Right hindlimb (tissue), 1 donor: ENCODE results near the gene P2RX6.
"Not testable (repeated sequence)": the region's sequence is repeated elsewhere in the genome, so short reads cannot be mapped to it uniquely, and the experiment has no call there.

ENCODE experiments used
- DNase-seq: peaks from one replicate; pipeline ENCODE4 v3.0.0-alpha.2; 2018

The P2RX6 gene

DNA sequence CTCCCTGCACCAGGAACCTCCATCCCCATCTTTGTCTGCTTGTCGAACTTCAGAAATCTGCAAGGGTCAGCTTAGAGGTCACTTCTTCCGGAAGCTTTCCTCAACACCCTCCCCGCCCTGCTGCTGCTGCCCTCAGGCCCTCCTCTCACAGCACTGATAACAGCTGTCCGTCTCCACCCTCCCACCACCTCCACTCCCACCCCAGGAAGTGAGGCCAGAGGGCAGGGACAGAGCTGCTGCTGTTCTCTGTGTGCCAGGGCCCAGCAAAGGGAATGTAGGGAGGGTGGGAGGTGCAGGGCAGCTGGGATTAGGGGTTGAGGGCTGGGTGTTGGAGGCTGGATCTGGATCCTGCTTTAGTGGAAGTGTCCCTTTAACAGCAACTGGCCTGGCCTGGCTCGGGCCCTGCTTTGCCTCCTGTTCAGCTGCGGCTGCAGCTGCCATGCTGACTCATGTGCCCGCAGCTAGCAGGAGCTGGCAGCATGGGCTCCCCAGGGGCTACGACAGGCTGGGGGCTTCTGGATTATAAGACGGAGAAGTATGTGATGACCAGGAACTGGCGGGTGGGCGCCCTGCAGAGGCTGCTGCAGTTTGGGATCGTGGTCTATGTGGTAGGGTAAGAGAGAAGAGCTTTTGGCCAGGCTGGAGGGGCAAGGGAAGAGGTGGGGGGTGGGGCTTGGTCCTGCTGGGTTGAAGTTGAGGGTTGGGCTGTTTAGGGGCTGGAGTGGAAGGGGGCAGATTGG lies at the start of gene P2RX6:
P2RX6 (plus strand) TSS at position 440 of the 740 bp plus-strand sequence; CDS start at position 450, 10 bp downstream.
- DNase-seq = peak; percentile 89

DNA sequence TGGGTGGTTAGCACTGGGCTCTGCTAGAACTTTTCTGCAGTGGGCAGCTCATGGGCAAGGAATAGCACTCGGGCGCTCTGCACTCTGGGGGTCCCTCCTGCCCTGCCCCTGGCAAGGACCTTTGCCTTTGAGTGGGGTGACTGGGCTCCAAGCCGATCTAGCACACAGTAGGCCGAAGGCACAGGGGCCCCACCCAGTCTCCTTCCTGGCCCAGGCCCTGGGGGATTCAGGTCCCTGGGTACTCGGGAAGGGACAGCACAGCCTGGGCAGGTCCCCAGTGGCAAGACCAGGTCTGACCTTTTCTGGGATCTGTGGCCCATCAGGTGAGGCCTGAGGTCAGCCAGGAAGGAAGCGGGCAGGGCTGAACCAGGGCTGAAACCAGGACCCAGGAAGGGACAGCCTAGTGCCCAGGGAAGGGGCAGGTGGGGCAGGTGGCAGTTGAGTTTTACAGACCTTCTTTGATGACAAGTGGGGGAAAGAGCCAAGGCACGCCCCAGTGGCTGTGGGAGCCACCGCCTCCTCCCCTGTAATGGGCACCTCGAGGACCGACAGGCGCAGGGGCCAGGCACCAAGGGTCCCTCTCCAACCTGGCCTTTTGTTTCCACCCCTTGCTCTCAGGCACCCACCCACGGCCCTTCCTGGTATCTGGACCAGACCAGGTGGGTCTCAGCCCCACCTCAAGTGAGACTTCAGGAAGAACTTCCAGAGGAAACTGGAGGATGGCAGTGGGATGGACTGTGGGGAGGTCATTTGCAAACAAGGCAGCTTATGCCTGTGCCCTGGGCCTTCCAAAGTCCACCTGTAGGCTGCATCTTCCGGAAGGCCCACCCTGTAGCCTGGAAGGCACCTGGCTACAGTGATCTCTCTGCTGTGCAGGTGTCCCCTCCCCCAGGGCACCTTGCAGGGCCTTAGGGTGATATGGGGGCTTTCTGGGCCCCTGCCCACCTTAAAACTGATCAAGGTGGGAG lies 48.8 kb upstream of the P2RX6 start:
- DNase-seq = no peak

DNA sequence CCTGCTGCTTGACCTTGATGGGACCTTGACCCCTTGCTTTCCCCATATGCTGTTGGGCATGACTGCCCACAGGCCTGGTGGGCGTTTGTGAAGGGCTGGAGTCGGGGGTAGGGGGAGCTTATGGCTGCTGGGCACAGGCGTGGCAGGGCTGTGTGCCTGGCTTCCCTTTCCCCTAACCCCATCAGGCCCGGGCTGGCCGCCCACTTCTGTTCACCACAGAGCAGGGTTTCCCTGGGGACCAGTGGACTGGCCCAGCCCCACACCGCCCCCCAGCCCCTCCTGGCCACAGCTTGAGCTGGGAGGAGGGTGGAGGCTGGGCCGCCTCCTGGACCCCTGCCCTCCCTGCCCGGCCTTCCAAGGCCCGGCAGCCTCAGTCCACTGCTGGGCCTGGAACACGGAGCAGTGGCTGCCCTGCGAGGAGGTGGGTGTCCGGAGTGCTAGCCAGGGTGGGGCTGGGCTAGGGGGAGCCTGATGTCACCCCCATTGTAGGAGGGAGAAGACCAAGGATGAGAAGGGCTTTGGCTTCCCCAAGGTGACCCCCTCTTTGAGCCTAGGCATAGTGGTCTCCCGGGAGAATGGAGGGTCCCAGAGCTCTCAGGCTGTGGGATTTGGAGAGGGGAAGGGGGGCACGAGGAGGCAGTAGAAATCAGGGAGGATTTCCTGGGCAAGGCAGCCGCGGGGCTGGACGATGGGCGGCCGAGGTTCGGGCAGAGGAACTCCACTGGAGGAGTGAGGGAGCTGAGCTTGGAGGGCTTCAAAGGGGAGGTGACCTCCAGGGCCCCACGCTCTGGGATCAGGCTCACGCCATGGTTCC lies 47.9 kb upstream of the P2RX6 start, which contains the start of gene AIFM3:
AIFM3 (plus strand) TSS at position 373 of the 814 bp plus-strand sequence. CDS start 690 bp downstream, outside the sequence.
- DNase-seq = no peak

DNA sequence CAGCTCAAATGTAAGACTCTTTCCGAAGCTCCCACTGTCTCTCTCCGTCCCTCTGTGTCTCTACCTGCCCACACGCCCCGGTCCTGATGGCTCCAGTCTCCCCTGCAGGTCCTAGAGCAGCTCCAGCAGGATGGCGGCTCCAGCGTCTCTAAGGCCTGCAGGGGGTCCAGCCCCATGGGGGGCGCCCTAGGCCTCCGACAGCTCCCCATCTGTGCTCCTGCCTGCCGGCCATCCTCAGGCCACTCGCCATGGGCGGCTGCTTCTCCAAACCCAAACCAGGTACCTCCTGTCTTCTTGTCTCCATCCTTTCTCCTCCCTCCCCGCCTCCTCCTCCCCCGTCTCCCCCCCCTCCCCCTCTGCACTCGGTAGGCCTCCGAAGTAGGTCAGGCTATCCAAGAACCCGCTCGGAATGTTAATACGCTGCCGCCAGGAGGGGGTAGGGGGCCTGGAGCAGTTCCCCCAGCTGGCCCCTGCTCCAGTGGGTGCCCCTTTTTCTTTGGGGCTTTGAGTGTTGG lies 47.2 kb upstream of the P2RX6 start:
- no peak for DNase-seq

DNA sequence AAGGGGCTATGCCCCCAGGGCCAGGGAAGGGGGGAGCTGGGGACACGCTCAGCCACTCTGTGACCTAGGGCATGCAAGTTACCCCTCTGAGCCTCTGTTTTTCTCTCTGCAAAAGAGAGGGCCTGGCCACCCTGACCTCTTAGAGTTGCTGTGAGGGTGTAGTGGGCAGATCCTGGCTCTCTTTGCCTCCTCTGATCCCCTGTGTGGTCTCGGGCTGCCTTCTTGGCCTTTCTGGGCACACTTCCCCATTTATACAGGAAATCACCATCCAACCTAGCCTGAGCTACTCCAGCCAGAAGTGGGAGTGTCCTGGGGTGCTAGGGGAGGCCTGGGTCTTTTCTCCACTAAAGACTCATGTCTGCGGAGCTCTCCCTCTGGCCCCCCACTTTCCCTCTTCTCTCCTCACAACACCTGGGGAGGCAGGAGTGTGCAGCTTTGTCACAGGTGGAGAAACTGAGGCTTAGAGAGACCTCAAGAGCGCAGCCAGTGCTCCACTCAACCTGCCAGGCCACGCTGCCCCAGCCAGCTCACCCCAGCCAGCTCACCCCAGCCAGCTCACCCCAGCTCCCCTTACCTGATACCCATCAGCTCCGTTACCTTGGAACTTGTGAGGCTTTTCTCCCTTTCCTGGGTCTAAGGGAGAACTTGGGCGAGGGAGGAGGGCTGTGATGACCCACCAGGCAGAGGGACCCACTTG lies 46.5 kb upstream of the P2RX6 start:
- DNase-seq = no peak

DNA sequence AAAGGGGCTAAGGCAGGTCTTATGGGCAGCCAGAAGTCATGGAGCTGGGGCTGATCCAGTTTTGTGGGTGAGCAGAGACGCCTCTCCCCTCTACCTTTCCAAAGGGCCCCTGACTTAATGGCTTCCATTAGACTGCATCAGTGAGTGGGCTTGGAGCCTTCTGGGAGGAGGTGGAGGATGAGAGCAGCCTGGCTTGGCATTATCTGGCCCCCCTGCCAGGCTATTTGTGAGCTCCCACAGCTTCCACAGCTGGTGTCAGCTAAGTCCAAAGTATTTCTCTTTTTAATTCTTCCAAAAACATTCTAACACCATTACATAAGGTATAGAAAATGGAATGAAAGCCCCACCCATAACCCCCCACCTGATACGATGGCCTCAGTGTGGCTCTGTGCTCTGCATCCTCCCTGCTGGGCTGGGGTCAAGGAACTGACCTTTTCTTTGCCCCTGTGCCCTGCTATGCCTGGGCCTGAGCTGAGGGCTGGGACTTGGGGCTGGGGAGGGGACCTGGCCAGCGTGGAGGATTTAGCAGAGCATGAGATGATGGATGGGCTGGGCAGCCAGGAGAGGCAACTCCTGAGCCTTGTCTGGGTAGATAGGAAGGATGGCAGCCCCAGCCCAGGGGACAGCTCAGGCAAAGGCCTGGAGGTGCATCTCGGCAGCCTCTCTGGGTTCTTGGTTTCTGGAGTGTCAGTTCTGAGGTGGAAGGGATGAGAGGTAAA lies 43.9 kb upstream of the P2RX6 start:
- no peak for DNase-seq

DNA sequence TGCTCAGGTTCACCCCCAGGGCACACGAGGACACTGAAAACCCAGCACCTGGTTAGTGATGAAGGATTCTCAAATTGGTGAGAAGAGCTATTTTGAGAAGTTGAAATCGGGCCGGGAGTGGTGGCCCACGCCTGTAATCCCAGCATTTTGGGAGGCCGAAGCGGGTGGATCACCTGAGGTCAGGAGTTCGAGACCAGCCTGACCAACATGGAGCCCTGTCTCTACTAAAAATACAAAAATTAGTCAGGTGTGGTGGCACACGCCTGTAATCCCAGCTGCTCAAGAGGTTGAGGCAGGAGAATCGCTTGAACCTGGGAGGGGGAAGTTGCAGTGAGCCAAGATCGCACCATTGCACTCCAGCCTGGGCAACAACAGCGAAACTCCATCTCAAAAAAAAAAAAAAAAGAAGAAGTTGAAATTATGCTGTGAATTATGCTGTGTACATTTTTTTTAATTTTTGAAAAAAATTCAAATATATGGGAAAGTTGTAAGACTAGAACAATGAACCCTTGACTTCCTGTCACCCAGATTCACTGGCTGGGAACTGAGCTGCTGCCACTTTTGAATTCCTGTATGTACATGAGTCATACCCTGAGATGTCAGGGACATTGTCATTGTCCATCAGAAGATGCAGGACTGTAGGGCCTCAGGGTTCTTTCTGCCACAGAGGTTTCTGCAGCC lies 42.8 kb upstream of the P2RX6 start:
- DNase-seq = not testable (repeated sequence)

DNA sequence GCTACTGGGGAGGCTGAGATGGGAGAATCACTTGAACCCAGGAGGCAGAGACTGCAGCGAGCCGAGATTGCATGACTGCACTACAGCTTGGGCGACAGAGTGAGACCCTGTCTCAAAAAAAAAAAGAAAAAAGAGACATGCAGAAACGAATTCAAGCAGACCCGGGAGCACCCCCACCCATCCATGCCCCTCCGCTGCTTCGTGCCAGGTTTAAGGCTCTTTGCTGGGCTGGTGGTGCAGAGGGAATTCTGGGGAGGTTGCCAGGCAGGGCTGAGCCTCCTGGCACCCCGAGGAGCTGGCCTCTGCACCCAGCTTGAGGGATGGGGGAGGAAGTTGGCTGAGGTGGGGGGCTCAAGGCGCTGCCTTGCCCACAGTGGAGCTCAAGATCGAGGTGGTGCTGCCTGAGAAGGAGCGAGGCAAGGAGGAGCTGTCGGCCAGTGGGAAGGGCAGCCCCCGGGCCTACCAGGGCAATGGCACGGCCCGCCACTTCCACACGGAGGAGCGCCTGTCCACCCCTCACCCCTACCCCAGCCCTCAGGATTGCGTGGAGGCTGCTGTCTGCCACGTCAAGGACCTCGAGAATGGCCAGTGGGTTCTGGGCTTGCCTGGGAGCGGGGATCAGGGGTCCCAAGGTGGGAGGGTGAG lies 41.9 kb upstream of the P2RX6 start:
- DNase-seq = no peak

DNA sequence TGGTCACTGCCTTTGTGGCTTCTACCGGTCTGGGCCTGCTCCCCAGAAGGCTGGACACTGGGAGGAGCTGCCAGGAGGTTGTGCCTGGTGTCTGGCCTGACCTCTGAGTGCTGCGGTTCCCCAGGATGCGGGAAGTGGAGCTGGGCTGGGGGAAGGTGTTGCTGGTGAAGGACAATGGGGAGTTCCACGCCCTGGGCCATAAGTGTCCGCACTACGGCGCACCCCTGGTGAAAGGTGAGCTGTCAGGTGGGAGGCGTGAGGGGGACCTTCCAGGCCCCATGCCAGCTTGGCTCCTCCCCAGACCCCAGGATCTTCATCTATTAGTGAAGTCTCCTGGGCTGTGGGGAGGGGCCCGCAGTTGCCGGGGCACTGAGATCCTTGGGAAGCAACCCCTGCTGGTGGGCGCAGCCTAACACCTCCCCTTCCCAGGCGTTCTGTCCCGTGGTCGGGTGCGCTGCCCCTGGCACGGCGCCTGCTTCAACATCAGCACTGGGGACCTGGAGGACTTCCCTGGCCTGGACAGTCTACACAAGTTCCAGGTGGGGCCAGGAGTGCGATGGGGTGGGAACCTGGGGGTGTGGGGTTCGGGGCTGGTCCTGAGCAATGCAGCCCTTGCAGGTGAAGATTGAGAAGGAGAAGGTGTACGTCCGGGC lies 41.2 kb upstream of the P2RX6 start:
- no peak for DNase-seq

DNA sequence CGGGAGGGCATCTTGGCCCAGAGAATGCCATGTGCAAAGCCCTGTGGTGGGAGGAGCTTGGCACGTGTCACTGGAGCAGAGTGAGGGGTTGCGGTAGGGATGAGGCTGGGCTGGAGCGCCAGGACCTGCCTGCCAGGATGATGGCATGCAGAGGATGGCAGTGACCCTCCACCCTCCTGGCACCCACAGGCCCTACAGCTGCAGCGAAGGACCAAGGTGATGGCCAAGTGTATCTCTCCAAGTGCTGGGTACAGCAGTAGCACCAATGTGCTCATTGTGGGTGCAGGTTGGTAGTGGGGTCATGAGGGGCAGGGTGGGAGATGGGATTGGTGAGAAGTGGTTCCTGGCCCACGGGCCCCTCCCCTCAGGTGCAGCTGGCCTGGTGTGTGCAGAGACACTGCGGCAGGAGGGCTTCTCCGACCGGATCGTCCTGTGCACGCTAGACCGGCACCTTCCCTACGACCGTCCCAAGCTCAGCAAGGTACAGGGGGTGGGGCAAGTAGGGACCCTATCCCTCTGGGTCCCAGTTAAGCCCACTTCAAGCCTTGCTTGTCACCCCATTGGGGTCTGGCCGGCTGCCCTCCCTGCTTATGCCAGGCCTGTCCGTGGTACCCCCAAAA lies 40.5 kb upstream of the P2RX6 start:
- no peak for DNase-seq

DNA sequence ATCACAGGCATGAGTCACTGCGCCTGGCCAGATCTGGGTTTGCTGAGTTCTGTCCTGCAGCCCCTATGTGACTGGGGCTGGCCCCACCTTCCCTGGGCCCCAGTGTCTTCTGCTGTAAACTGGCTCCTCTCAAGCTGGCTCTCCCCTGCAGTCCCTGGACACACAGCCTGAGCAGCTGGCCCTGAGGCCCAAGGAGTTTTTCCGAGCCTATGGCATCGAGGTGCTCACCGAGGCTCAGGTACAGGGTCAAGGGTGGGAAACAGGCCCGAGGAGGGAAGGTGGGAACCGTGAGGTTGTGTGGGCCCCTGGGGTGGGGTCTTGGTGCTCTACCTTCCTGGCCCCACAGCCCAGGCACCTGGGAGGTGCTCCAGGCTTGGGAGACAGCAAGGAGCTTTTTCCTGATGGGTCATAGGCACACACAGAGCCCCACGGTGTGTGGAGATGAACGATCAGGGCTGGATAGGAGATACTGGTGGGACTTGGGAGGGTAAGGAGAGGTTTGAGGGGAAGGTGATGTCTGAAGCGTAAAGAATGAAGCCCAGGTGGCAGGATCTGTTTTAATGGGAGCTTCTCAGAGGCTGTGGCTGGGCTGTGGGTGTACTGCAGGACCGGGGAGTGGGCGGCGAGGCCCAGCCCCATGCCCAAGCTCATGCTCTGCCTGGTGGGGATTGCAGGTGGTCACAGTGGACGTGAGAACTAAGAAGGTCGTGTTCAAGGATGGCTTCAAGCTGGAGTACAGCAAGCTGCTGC lies 39.2 kb upstream of the P2RX6 start:
- no peak for DNase-seq

DNA sequence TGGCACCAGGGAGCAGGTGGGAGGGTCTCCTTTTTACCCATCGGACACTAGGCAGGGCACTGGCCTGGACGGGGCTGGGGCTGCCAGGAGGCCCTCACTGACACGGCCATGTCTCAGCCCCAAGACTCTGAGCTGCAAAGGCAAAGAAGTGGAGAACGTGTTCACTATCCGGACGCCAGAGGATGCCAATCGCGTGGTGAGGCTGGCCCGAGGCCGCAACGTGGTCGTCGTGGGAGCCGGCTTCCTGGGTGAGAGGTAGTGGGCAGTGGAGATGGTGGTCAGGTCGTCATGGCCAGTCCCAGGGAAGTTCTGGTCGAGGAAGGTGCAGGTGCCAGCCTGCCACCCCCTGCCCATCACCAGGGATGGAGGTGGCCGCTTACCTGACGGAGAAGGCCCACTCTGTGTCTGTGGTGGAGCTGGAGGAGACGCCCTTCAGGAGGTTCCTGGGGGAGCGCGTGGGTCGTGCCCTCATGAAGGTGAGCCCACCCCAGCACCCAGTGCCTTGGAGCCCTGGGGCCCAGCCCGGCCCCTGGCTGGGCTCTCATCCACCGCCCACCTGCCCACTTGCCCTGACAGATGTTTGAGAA lies 38.6 kb upstream of the P2RX6 start:
- DNase-seq = no peak

DNA sequence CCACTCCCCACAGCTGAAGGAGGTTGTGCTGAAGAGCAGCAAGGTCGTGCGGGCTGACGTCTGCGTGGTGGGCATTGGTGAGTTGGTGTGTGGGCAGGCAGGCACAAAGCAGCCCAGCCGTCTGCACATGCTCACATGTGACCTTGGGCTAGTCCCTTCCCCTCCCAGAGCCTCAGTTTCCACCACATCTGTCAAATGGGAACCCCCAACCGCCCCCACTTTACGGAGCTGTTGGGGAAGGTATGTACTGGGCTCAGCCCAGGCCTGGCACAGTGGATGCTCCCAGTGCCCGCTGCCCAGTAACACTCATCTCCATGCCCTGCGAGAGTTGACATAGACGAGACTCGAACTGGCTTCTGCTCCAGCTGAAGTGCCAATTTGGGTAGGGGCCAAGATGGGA lies 37.9 kb upstream of the P2RX6 start:
- DNase-seq = no peak

DNA sequence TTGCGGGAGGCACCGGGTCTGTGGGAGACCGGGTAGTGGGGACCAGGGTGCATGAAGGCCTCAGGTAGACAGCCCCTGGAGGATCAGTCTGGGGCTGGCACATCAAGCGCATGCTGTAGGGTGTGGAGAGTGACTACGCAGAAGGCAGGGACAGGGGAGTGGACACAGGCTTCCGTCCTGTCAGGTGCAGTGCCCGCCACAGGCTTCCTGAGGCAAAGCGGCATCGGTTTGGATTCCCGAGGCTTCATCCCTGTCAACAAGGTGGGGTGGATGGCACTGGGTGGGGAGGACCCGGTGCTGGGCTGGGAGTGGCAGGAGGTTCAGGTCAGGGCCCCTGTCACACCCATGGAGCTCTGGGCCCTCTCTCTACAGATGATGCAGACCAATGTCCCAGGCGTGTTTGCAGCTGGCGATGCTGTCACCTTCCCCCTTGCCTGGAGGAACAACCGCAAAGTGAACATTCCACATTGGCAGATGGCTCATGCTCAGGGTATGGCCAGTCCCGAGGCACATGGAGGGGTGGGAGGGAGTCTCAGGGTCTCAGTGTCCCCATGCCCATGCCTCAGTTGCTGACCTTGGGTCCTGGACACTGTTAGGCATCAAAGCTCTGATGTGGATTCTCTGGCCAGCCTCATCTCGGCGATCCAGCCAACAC lies 37.3 kb upstream of the P2RX6 start:
- no peak for DNase-seq

DNA sequence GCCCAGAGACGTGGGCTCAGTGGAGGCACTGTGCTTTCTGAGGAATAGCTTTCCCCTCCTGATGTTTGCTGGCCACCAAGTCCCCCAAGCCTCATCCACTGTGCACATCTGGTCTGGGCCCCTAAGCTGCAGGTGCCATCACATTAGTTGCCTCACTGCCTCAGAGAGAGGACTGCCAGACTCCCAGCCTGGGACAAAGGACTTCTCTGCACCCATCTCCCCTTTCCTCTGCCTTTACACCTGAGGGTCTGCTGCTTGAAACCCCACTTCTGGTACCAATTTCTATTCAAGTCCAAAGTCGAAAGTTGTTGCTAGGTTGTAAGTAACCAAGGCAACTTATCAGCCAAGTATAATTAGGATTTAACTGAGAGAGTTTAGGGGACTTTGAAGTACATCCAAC lies 36.5 kb upstream of the P2RX6 start:
- DNase-seq = no peak

DNA sequence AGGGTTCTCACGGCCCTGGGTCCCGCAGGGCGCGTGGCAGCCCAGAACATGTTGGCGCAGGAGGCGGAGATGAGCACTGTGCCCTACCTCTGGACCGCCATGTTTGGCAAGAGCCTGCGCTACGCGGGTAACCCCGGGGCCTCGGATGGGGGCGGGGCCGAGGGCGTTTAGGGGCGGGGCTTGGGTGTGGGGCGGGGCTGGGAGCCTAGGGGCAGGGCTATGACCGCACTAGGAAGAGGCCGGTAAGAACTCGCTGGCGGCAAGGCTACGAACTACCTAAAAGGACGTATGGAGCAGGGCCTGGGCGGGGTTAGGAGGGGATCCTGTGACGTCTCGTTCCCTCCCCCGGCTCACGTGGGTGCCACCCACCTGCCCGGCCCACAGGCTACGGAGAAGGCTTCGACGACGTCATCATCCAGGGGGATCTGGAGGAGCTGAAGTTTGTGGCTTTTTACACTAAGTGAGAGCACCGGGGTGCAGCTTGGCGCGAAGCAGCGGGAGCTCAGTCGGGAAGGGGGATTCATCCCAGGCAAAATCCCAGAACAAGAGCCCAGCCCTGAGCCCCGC lies 35.6 kb upstream of the P2RX6 start:
- peak; percentile 64 for DNase-seq

DNA sequence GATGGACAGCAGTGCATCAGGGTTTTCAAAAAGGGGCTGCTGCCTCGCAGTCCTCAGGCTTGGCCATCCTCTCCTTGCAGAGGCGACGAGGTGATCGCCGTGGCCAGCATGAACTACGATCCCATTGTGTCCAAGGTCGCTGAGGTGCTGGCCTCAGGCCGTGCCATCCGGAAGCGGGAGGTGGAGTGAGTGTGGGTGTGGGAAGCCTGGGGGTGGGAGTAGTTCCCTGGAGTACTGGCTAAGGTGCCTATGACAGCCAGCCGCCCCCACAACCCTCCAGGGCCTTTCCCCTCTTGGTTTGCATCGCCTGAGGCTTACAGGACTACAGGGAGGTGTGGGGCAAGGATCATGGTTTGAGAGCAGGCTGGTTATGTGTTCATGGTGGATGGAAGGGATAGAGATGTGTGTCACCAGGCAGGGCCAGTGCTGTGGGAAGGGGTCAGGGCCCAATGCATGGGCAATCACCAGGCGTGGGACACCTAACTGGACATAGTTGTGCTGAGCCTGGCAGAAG lies 35.0 kb upstream of the P2RX6 start:
- no peak for DNase-seq
